OCI-M2 (cell line): ENCODE measurements around the gene SUFU.

Source experiments
- DNase-seq: peaks from one replicate; lab custom pipeline; 2025; ENCODE audit not compliant: unreplicated experiment; lab: John Stamatoyannopoulos, UW

Gene SUFU

GRCh38 chr10:102549549-102549948, 45.8 kb downstream of the SUFU start:
- DNase-seq: no peak

- DNase-seq: no peak
Observed at GRCh38 chr10:102550636-102551210, 47.0 kb downstream of the SUFU start.

- no peak for DNase-seq
Observed at GRCh38 chr10:102552533-102552932, 48.8 kb downstream of the SUFU start.

- no peak for DNase-seq
Observed at GRCh38 chr10:102553771-102554170, 50.0 kb downstream of the SUFU start.

- no peak for DNase-seq
Observed at GRCh38 chr10:102554531-102554930, 50.8 kb downstream of the SUFU start.

GRCh38 chr10:102555781-102556328, 52.1 kb downstream of the SUFU start:
- no peak for DNase-seq

GRCh38 chr10:102557569-102557968, 53.8 kb downstream of the SUFU start:
- no peak for DNase-seq

GRCh38 chr10:102559764-102560163, 56.0 kb downstream of the SUFU start:
- no peak for DNase-seq

DNA sequence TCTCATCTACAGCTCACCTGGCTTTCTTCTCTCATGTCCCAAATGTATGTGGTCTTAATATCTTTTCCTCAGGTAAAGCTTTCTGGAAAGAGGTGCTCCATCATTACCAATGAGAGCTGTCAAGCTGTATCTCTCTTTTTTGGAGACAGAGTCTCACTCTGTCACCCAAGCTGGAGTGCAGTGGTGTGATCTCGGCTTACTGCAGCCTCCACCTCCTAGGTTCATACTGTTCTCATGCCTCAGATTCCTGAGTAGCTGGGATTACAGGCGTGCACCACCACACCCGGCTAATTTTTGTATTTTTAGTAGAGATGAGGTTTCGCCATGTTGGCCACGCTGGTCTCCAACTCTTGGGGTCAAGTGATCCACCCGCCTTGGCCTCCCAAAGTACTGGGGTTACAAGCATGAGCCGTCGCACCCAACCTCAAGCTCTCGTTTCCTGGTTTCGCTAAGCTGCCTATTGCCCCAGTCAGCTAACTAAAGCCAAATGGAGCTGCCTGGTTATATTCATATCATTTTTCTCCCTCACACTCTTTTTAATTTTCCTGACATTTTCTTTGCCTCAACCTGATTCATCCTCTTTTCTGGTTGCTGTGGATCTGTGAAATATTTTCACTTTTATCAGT, 60.5 kb downstream of the SUFU start:
- no peak for DNase-seq

DNA sequence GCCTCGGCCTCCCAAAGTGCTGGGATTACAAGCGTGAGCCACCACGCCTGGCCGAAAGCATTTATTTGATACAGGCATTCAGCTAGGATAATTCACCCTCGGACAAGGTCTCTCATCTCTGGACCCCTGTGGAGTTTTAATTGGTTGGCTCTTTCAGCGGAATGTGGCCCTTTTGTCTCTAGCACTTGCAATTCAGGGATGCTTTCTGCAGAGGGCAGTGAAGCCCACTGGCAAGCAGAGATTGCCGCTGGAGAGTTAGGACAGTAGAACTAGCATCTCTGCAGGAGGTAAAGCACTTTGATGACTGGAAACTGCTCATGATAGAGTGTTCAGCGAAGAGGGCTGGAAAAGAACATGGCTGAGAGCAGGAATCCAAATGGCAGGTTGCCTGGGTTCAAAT, 62.0 kb downstream of the SUFU start:
- DNase-seq: no peak

DNA sequence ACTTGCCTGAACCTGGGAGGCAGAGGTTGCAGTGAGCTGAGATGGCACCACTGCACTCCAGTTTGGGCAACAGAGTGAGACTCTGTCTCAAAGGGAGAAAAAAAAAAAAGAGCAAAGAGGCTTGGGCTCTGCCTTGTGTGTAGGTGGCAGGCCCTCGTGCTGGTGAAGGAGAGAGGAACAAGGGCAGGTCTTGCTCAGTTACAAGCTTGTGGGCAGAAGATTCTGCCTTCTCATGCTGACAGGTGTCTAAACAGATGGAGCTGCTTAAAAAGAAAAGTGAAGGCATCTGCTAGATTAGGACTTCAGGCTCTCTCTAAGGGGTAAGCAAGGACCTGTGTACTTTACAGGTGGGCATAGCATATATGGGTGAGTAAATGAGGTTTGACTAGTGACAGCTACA, 75.0 kb downstream of the SUFU start:
- DNase-seq: no peak

DNA sequence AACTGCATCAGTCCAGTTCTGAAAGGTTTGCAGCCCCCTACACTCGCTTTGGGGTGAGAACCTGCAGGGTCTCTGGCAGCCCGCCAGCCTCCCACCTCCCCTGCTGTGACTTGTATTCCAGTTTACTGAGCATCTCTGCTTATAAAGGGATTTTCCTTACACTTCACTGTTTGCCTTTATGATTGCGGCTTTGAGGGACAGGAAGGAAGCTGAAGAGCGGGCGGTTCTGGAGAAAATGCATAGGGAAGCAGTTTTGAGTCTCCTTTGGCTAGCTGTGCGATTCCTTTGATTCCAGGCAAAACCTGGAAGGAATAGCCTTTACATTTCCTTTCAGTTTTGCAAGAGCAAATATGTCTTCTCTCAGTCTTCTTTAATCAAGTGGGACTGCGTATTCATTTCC, 75.6 kb downstream of the SUFU start:
- DNase-seq: no peak

- no peak for DNase-seq
Observed at GRCh38 chr10:102580230-102580629, 76.5 kb downstream of the SUFU start.

DNA sequence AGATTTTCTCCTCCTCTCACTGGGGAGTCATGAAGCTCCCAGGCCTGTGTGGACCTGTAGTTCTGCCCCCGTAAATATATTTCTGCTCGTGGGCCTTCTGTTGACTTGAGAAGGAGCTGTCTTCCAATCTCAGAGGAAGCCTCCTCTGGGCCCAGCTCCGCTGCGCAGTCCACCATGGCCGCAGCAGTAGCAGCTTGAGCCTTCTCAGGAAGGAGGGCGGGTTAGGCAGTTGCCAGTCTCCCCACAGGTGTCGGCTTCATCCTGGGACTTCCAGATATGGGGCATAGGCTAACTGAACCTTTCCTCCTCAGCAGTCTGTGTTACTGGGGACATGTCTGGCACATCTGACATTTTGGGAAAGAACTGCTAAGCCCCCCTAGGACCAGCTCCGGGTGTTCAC, 77.6 kb downstream of the SUFU start:
- no peak for DNase-seq

GRCh38 chr10:102581981-102582580, 78.3 kb downstream of the SUFU start:
- DNase-seq: no peak

DNA sequence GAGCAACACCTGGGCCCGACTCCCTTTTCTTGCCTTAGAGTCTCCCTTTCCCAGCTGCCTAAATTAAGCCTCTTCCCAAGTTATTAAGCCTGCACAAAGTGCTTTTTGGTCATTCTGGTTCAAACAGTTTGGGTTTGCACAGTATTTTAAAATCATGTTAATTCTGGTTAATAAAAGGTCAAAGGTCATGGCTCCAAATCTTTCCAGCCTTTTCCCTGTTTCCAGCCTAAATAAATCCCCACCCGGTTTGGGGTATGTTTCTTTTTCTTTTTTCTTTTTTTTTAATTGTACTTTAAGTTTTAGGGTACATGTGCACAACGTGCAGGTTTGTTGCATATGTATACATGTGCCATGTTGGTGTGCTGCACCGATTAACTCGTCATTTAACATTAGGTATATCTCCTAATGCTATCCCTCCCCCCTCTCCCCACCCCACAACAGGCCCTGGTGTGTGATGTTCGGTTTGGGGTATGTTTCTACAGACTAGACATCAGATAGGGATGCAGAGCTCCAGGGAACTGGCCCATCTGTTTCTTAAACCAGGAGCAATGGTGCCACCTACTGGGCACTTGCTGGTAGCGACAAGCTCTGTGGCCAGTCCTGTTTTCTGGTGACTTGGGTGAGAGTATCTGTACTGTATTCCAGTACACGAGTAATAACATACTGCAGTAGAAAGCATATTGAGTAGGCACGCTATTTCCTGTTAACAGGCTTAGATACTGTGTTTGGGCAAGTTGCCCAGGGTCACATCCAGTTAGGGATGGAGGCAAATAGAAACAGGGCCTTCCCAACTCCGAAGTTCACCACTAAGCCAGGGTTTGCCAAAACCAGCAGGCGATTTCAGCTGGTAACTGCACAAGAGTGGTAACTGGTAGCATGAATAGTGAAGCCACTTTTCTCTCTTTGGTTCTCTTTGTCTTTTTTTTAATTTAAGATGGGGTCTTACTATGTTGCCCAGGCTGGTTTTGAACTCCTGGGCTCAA, 80.0 kb downstream of the SUFU start:
- DNase-seq: peak; percentile 92

DNA sequence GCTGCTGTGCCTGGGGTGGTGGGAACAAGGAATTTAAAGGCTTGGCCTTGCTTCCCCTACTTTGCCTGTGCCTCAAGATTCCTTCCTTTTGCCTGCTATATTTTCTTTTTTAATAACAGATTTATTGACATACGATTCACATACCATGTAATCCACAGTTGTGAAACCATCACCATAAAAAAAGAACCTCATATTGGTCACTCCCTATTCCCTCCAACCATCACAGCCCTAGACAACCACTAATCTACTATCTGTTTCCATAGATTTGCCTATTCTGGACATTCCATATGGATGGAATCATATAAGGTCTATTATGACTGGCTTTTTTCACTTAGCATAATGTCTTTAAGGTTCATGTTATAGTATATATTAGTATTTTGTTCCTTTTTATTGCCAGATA, 81.3 kb downstream of the SUFU start:
- DNase-seq: no peak

GRCh38 chr10:102586858-102587257, 83.1 kb downstream of the SUFU start:
- no peak for DNase-seq

GRCh38 chr10:102588875-102589274, 85.1 kb downstream of the SUFU start:
- no peak for DNase-seq

DNA sequence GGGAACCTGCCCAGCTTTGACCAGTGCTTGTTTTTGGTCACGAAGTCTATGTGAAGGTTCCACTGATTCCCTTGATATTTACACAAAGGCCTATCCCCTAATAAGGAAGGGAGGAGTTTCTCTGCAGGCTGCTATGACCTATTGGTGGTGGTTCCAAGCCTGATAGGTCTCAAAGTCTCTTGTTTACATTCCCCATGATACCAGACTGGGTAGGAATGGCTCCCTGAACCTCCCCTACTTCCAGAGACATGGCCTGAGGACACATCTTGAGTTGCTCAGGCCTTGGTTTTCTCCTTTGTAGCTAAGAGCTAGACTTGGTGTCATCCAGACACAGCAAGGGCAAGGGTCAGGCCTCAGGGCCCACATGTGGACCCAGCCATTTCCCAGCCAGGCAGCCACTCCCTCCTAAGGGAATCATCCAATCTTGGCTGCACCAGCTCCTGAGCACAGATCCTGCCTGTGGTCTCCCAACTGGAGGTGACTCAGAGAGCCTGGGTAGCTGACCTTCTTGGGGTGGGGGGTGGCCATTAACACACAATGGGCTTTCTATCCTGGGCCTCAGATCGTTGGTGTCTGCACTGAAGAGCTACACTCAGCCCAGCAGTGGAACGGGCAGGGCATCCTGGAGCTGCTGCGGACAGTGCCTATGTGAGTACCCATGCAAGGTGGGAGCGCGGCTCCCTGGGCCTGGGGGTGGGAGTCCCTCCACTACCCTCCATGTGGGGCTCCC, 89.5 kb downstream of the SUFU start:
- DNase-seq: no peak

GRCh38 chr10:102593804-102594079, 90.0 kb downstream of the SUFU start:
- DNase-seq: no peak
